Measurements from ENCODE around the gene NOL9. TPM values are rescaled to one million over a fixed set of nuclear protein-coding genes. Genes with fewer than 3 reads are reported as not detected.
"Not testable (repeated sequence)": the region's sequence is repeated elsewhere in the genome, so short reads cannot be mapped to it uniquely, and the experiment has no call there.

The NOL9 gene
- polyA plus RNA-seq, 1 donor: 28.3 TPM

- DNase-seq: no peak
Observed at GRCh38 chr1:6574025-6574620, 19.8 kb upstream of the NOL9 start.

GRCh38 chr1:6572653-6573383 lies 18.5 kb upstream of the NOL9 start:
- DNase-seq: no peak

- no peak for DNase-seq
Observed at GRCh38 chr1:6570987-6571386, 16.7 kb upstream of the NOL9 start.

- no peak for DNase-seq
Observed at GRCh38 chr1:6570100-6570499, 15.8 kb upstream of the NOL9 start.

- no peak for DNase-seq
Observed at GRCh38 chr1:6569033-6569432, 14.7 kb upstream of the NOL9 start.

- no peak for DNase-seq
Observed at GRCh38 chr1:6560267-6560666, 6.0 kb upstream of the NOL9 start.

GRCh38 chr1:6559161-6559560 lies 4.8 kb upstream of the NOL9 start:
- DNase-seq: not testable (repeated sequence)

GRCh38 chr1:6557597-6557996 lies 3.3 kb upstream of the NOL9 start:
- DNase-seq: no peak

GRCh38 chr1:6554907-6555778 lies 830 bp upstream of the NOL9 start, which contains the start of gene TAS1R1:
Gene TAS1R1, plus strand, starts transcription at chr1:6555307. Its CDS starts 67 bp downstream, at chr1:6555374.
- DNase-seq: no peak

GRCh38 chr1:6547301-6547700 lies 7.0 kb downstream of the NOL9 start:
- DNase-seq: no peak

- DNase-seq: no peak
Observed at GRCh38 chr1:6546326-6546725, 8.0 kb downstream of the NOL9 start.

GRCh38 chr1:6545276-6546112 lies 8.8 kb downstream of the NOL9 start:
- no peak for DNase-seq

GRCh38 chr1:6544831-6545230 lies 9.5 kb downstream of the NOL9 start:
- no peak for DNase-seq

- no peak for DNase-seq
Observed at GRCh38 chr1:6538956-6539355, 15.4 kb downstream of the NOL9 start.

- no peak for DNase-seq
Observed at GRCh38 chr1:6536291-6536690, 18.0 kb downstream of the NOL9 start.

- DNase-seq: no peak
Observed at GRCh38 chr1:6535214-6535613, 19.1 kb downstream of the NOL9 start.

- no peak for DNase-seq
Observed at GRCh38 chr1:6534248-6534822, 20.0 kb downstream of the NOL9 start.

GRCh38 chr1:6531996-6532395 lies 22.3 kb downstream of the NOL9 start:
- no peak for DNase-seq

- DNase-seq: no peak
Observed at GRCh38 chr1:6530504-6531160, 23.7 kb downstream of the NOL9 start.

GRCh38 chr1:6528492-6528891 lies 25.8 kb downstream of the NOL9 start:
- no peak for DNase-seq

- no peak for DNase-seq
Observed at GRCh38 chr1:6526316-6526715, 28.0 kb downstream of the NOL9 start.
